ENCODE results near the gene TRPC4.
A peak's percentile ranks its signal among the peaks of the same experiment; 100 is the strongest.

TRPC4 gene

DNA sequence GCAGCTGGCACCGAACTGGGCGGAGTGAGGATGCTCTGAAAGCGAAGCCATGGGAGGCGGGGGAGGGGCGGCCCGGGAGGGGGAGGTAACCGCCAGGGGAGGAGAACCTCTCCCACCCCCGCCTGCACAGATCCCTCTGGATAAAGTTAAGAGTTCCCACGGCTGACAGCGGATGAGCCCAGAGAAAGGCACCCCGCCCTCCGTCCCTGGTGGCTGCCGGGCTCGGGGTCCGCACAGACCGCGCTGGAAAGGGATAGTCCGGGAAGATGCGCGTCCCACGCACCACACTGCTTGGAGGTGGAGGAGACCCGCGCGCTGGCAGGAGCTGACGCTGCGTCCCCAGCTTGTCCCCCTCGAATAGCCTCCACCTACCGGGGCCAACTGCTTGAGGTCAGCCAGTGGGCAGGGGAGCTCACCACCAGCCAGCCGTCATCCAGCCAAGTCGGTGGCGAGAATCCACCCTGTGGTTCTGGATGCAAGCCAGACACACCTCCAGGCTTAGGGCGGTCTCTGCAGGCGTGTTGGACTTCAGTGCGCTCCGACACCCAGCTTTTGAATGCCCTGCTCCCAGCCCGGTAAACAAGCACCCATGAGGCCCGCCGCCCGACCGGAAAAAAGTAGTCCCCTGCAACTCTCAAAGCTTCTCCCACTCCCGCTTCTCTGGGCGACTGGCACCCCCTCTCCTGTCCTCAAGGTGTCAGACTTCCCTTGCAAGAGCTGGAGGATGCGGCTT is at the start of gene TRPC4:
TSS of gene TRPC4 (minus strand) at position 17 of the 733 bp plus-strand sequence. CDS start 86,439 bp downstream, outside the sequence.
- peak; percentile 79 for DNase-seq

DNA sequence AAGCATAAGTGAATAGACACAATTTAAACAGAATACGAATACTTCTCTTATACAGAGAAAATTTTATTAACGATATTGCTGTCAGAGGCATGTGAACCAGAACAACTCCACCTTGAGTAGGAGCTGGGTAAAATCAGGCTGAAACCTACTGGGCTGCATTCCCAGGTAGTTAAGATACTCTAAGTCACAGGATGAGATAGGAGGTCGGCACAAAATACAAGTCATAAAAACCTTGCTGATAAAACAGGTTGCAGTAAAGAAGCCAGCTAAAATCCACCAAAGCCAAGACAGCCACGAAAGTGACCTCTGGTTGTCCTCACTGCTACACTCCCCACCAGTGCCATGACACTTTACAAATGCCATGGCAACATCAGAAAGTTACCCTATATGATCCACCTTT is 49.2 kb upstream of the TRPC4 start:
- DNase-seq, result no peak

DNA sequence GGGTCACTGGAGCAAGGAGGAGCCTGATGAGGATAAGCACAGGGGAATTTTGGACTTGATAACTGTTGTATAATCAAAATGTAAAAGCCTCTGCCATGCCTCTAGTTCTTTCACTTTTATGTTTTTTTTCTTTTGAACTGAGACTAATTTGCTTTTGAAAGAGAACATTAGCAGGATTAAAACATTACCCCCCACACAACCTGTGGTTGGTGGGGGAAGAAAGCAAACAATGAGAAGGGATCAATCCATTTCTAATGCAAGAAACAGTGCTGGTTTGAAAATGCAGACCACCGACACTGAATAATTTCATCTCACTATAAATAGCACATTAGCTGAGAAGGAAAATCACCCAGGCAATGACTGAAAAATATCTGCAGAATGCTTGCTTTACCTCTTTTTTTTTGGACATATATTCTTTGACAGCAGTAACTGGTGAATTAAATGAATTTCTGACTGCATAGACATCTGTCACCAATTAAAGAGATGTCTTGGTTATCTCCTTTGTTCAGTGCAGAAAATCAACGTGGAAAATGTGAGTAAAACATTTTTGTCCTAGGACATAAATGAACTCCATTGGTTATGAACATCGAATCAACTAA is 48.6 kb upstream of the TRPC4 start:
- no peak for DNase-seq

DNA sequence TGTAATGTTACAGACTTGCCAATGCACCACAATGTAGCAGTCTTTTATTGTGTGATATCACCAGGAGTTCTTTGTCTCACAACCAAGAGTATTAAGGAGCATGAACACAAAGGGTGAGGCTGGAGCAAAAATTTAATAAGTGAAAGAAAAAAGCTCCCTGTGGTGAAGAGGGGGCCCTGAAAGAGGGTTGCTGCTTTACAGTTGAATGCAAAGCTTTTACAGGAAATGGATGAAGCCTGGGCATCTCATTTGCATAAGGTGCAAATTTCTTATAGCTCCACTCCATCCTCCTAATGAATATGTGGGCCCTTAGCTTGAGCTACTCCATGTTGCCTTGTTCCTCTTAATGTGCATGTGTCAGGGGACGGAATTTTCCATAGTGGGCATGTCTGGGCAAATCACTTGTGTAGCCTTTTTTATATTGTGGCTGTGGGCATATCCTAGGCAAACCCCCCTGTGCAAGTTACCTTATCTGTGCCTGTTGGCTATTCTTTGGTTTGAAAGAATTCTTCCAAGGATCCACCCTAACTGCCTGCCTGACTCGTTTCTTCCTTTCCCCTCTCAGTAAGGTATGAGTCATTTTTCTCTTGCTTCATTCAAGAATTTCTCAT is 45.3 kb upstream of the TRPC4 start:
- DNase-seq, result peak; percentile 20

DNA sequence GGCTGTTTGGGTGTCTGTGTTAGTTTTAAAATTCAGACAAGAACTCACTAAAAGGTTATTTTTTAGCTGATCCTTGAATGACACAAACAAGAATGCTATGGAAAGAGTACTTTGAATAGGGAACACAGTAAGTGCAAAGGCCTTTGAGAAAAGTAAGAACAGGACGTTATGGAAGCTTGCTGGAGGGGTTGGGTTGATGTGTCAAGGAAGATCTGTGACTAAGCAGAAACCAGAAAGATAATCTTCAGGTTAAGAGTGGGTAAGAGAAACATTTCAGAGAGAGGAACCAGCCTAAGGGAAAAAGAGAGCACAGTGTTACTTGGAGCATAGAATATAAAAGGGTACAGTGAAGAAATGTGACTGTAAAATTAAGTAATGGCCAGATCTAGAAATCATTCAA is 41.2 kb upstream of the TRPC4 start:
- no peak for DNase-seq

DNA sequence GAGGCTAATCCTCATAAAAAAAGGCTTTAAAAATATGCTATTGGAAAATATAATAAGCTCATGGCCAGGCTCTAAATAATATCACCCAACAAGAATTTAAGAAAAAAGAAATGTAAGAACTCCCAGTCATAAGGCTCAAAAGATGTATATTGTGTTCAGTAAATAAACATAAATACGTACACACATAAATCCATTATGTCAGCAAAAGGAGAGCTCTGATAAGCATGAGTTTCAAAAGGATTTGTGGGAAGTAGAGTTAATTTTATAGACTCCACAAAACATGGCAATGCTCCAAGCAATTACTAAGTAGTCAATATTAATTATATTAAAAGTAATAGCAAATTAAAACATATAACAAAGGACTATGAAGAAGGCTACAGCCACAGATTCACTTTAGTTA is 37.3 kb upstream of the TRPC4 start:
- DNase-seq, result no peak

DNA sequence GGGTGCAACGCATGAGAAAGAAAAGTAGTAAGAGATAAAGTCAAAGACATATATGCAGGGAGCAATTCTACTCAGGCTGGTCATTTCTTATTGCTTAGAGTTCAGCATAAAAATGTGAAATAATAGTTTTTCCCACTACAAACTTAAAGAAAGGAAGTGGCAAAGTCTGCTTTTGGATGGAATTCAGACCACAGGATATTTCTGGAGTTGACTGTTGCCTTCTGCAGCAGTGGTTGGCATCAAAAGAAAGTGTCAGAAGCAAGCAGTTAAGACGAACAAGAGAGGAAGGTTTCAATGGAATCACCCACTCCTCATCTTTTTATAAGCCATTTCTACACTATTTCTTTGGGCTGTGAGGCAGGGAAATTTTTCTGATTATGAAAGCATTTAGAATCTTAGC is 36.2 kb upstream of the TRPC4 start:
- no peak for DNase-seq

DNA sequence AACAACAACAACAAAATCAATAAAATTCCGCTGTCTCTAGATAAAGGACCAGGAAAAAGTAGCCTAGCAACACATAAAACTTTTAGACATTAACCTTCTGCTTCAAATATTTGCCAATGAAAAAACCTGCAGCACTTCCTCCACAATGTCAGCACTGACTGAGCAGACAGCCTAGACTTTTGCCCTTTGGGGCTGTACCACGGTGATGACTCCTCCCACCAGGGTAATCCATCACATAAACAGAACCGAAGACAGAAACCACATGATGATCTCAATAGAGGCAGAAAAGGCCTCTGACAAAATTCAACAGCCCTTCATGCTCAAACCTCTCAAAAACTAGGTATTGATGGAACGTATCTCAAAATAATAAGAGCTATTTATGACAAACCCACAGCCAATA is 30.2 kb upstream of the TRPC4 start:
- DNase-seq, result no peak

DNA sequence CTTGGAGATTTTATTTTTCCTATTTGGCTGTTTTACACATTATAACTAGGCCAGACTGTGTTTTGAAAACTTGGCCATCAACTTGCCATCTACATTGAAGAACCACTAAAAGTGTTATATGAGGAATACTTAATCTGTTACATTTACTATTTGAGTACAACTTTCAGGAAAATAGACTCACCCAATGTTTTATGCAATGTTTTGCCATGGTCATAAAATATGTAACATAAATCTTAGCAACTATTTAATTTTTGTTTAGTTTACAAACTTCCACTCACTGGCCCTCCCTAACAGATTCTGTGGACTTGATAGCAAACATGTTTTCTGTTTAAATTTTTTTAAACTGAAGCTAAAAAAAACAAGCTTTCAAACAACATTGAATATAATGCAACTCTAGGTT is 23.7 kb upstream of the TRPC4 start:
- DNase-seq, result no peak

DNA sequence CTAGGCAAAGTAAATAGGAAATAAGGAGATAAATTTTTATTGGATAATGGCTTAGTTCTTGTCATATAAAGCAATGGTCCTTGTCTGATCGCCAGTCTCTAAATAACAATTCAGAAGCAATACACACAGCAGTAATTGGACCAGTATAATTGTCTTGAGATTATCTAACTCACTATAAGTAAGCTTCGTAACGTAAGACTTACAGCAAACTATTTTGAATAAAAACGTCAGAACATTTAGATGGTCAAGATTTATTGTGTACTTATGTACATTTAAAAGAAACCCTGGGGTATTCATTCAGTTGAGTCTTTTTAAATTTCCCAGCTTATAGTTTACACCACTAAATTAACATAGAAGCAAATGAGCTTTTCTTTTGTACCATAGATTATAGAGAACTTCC is 20.2 kb upstream of the TRPC4 start:
- peak; percentile 25 for DNase-seq

DNA sequence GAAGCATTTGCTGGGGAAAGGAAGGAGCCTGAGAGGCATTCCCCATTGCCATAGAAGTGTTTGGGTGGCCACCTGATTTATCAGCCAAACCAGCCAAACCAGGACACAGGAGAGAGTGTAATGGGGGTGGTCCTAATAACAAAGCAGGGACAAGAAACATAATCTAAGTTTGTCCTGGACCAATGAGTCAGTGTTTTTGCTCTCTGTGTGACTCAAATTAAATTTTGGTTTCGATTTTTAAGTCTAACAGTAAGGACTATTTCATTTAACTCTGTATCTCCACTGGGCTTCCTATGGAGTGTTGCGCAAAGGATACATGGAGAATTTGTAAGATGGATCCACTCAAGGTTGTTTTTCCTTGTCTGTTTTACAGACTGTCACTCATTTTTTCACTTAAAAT is 19.5 kb upstream of the TRPC4 start:
- no peak for DNase-seq

DNA sequence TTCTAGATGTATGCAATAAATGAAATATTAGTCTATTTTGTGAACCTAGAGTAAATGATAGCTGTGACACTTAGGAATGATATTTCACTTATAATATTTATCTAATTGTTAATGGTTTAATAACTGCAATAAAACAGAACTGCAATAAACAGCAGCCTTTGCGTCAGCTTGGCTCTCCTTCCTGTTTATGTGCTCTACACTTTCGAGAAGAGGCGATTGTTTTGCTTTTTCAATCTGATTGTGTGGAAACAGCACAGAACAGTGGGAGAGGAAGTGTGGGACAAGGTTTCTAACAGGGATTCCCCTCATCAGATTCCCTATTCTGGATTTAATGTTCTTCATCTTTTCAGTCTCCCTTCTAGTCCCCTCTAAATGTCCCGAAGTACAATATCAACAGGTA is 17.3 kb upstream of the TRPC4 start:
- DNase-seq, result no peak

DNA sequence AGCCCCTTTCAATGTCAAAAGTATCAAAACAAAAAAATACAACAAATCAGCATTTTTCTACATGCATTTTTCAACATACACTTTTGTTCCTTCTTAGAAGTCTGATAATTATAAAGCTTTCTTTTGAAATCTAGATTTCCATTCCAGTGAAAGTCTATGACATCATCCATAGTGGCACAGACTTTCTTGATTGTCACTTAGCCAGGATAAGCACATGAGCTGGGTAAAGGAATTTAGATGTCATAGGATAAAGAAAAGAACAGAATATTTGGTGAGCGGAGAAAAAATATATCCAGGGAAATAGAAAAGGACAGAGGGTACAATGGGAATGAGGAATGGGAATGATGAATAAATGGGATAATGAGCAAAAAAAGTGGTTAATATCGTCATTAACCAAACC is 15.1 kb upstream of the TRPC4 start:
- DNase-seq, result no peak

DNA sequence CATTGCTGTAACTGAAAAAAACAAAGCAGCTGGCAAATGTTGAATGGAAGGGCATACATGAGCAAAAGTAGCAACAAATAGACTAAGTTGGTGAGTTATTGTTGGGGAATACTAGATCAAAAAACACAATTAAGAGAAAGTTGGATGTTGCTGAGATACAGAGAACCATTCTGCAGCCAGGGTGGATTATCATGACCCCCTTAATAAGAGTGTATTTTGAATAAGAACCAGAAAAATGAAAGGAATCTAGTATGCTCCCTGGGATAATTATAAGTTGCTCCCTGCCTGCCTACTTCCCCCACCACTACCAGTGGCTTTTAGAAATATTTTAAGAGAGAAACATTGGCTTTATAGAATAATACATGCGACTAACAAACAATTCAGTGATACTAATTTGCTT is 14.5 kb upstream of the TRPC4 start:
- DNase-seq, result no peak

DNA sequence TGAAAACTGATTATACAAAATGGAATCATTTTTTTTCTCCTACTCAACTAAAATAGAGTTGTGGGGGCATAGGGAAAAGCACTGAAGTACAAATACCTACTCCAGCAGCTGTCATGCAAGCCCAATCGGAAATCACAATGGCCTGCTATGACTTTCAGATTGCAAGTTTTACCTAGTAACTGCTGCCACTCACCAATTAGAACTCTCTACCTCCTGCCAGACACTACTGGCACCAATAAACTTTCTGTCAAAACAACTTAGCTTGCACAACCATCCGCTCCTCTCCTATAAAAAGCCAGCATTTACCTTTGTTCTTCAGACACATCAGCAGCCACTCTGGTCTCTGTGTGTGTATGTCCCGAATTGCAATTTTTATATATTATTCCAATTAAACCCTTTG is 9.3 kb upstream of the TRPC4 start:
- DNase-seq, result no peak

DNA sequence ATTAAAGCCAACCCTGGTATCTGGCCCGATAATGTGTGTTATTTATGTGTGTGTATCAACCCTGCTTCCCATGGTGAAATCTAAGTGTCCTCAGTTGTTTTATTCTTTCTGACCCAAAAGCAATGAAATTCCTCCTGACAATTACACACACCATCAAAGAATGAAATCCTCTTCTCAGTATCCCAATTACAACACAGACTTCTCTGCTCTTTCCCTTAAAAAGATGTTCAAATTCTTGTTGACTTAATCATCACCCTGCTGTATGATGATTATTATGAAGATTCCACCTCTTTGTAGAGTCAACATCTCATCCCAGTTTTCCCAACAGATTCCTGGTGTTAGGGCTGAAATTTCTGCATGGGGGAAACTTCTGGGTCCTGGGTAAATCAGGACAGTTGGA is 8.9 kb upstream of the TRPC4 start:
- no peak for DNase-seq

DNA sequence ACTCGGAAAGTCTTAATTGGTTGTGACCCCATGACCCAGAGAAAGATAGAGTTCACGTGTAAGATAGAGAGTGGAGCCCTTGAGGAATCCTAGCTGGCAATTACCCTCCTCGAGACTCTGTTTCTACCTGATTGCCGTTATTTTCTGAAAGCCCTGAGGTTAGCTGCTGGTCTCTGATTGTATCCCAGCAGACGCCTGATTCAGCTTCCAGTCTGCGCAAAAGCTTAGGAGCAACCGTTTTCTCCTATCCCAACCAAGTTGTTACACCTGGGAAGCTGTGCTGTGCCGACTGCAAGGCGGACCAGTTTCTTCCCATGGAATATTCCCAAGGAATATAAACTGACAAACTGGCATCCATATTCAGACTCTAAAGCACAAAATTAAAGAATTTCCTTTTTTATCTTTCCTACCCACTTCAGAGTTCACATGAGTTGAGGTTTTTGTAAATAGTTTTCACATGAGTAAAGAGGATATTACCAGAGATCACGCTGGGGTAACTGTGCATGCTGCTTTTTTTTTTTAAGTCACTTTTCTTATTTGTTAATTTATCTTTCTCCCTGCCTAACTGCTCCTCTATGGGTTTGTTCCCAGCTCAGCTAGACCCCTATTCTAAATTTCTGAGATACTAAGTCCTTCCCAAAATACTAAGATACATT is 1.5 kb upstream of the TRPC4 start:
- DNase-seq, result no peak

DNA sequence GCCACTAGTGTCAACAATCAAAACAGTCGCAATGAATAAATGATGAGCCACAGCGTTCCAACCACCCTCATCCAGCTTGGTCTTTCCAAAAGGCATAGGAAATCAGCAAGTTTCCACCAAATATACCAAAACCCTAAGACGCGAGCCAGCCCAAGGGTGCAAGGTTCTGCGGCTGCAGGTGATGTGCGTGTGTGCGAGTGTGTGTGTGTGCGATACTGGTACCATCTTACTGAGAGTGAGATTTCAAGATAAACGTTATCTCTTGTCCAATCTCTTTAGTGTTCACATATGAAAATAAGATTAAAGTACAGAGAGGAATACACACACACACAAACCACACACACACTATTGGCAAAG is 895 bp upstream of the TRPC4 start:
- no peak for DNase-seq

DNA sequence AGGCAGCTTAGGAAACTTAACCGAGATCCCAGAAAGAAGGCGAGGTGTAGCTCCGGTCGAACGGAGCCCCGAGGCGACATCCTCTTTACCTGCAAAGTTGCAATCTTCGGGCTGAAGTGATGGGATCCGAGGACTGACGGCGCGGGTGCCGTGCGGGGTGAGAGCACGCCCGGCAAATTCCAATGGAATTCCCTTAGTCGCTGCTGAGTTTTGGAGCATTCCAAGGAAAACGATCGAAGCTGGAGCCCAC is 141 bp downstream of the TRPC4 start:
- DNase-seq, result peak; percentile 54

DNA sequence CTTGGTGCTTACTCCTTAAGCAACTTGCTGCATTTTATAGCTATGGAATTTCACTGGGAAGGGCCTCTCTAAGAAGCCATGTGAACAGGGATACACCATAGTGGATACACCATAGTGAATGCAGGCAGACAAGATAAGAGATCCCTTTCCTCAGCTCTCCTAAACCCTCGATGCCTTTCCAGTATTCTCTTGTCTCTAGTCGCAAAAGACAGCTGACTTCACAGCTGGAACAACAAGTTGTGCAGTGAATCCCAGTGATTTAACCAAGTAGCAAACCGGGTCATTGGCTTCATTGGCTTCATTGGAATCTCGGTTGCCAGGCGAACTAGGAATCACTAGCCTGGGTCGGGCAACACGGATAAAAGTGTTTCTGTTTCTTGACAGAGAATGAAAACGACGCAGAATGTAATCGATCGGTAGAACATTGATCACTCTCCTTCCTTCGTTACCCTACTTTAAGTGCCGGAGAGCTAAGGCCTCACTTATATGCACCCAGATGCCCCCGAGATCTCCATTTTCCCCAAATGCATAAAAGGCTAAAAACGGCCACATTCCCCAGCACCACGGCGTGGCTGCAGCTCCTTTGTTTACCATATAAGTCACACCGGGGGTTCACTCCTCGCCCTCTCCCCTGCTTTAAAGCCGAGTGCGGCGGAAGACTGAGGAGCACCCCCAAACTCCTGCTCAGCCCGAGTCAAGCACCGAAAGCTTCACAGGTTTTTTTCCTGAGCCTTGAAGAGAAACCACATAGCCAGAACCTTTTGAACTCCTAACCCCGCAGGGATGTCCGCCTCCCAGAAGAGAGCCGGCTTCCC is 674 bp downstream of the TRPC4 start:
- peak; percentile 46 for DNase-seq

DNA sequence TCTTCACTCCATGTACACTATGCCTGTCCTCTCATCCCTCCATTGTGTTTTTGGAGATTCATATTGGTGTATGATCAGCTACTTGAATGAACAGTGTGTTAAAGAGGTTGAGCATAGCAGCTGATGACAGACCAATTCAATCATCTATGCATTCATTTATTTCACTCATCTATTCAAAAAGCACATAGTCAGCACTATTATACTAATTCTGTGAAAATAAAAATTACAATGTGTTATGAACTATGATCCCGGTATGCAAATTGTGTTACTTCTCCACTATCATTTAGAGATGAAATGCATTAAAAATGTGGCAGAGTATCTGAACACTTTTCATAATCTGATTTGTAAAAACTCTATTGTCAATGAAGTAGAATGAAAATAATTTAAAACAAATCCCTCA is 5.9 kb downstream of the TRPC4 start:
- DNase-seq, result no peak

DNA sequence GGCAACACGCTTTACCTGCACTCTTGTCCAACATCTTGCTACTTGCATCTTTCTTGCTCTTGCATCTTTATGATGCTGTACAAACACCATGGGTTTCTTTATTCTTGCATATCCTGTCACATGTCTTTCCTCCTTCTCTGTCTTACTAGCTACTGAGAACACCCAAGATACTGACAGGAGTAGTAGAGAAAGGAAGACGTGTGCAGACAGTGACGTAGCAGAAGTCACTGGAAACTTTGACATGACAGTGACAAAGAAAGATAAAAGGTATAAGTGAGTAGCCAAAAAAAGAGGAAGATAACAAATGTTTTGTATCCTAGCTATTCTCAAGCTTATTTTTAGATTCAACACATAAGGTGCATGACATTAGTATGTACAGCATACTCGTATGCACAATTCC is 34.2 kb downstream of the TRPC4 start:
- no peak for DNase-seq

DNA sequence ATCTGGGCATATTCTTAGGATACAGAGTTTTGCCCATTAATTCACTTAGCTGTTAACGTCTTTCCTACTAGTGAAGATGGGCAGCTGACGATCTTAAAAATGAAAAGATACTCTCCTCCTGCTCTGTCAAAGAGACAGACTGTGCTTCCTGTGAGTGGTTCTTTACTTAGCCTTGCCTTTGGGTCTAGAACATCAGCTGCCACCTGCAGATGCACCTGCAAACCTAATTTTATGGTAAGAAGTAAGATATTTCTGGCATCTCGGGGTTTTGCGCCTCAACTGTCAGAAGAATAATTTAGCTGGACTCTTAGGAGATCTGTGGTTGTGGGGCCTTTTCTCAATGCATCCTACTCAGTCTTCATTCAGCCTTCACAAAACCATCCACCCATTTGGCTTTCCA is 36.2 kb downstream of the TRPC4 start:
- no peak for DNase-seq

DNA sequence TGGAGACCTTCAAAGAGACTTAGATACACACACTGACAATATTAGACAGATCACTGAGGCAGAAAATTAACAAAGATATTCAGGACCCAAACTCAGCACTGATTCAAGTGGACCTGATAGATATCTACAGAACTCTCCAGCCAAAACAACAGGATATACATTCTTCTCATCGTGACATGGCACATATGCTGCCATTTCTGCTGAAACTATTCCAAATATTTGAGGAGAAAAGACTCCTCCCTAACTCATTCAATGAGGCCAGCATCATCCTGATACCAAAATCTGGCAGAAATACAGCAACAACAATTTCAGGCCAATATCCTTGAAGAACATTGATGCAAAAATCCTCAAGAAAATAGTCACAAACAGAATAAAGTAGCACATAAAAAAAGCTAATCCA is 53.3 kb downstream of the TRPC4 start:
- DNase-seq, result no peak

All from NCI-H69 (cell line).